Keratinocyte (primary cell): ENCODE data around the gene SLC5A7. TPM values are rescaled to one million over a fixed set of nuclear protein-coding genes. Genes with fewer than 3 reads are reported as not detected.

Source experiments
- DNase-seq: peaks from one replicate; pipeline ENCODE4 v3.0.0-alpha.2; 2011; ENCODE audit warnings: low read depth, missing footprints, low spot score
- FAIRE-seq: peaks from 2 replicates; lab custom pipeline; 2011; peaks lifted over from hg19 to GRCh38; lab: Jason Lieb, UNC
- H2AFZ ChIP-seq: 2 replicates; pipeline ENCODE4 v1.6.0; 2012; ENCODE audit warnings: low read length, control low read depth, inconsistent platforms; ENCODE audit not compliant: control insufficient read depth
- H3K27ac ChIP-seq: 2 replicates; pipeline ENCODE4 v1.5.1; 2011; ENCODE audit warnings: low read length; ENCODE audit not compliant: control insufficient read depth, insufficient read depth
- H3K27me3 ChIP-seq: 3 replicates; pipeline ENCODE4 v1.6.0; 2011; ENCODE audit warnings: low read length; ENCODE audit not compliant: control insufficient read depth, insufficient read depth; ENCODE audit errors: extremely low read depth
- H3K36me3 ChIP-seq, 2 experiments: 2 replicates in 1 of 2; 3 replicates in 1 of 2; pipeline ENCODE4 v1.5.1; 2011; ENCODE audit warnings: low read length in 2 of 2, mild to moderate bottlenecking in 1 of 2; ENCODE audit not compliant: control insufficient read depth in 2 of 2, insufficient read depth in 2 of 2; ENCODE audit errors: extremely low read depth in 1 of 2
- H3K4me1 ChIP-seq: 3 replicates; pipeline ENCODE4 v1.5.1; 2011; ENCODE audit warnings: low read length; ENCODE audit not compliant: control insufficient read depth, insufficient read depth; ENCODE audit errors: extremely low read depth
- H3K4me2 ChIP-seq: 3 replicates; pipeline ENCODE4 v1.6.0; 2011; ENCODE audit warnings: low read depth, low read length; ENCODE audit not compliant: control insufficient read depth, insufficient read depth; ENCODE audit errors: extremely low read depth
- H3K4me3 ChIP-seq, 3 experiments: fragments of 200-600 bp in 1 of 3; sonication (generic) in 1 of 3; 2 replicates in 2 of 3; 3 replicates in 1 of 3; pipeline ENCODE4 v1.5.1; 2011 to 2016; ENCODE audit warnings: low read length in 3 of 3, mild to moderate bottlenecking in 3 of 3, control low read depth in 2 of 3, inconsistent platforms in 1 of 3, low read depth in 1 of 3, mixed read lengths in 1 of 3, mixed run types in 1 of 3, moderate library complexity in 1 of 3; ENCODE audit not compliant: control insufficient read depth in 2 of 3, insufficient read depth in 2 of 3; ENCODE audit errors: extremely low read depth in 1 of 3
- H3K79me2 ChIP-seq: 2 replicates; pipeline ENCODE4 v1.6.0; 2012; ENCODE audit warnings: low read length; ENCODE audit not compliant: control insufficient read depth, insufficient read depth
- H3K9ac ChIP-seq: 3 replicates; pipeline ENCODE4 v1.6.0; 2011; ENCODE audit warnings: low read length; ENCODE audit not compliant: control insufficient read depth, insufficient read depth; ENCODE audit errors: extremely low read depth
- H3K9me1 ChIP-seq: 3 replicates; pipeline ENCODE4 v1.6.0; 2011; ENCODE audit warnings: low read length; ENCODE audit not compliant: control insufficient read depth, insufficient read depth; ENCODE audit errors: extremely low read depth
- H3K9me3 ChIP-seq: 2 replicates; pipeline ENCODE4 v1.5.1; 2012; ENCODE audit warnings: low read depth, low read length; ENCODE audit not compliant: control insufficient read depth
- H4K20me1 ChIP-seq: 3 replicates; pipeline ENCODE4 v1.6.0; 2011; ENCODE audit warnings: low read length; ENCODE audit not compliant: control insufficient read depth, insufficient read depth; ENCODE audit errors: extremely low read depth
- EZH2 ChIP-seq: IDR thresholded peaks from one replicate; pipeline ENCODE4 v1.6.1; 2012; ENCODE audit warnings: inconsistent platforms, mild to moderate bottlenecking, low read length, moderate library complexity
- dilution Hi-C: fragments of 300-500 bp; cut with MboI; formaldehyde crosslinking; loops from one replicate; pipeline ENCODE4 v1.7.0; 2020; ENCODE audit warnings: low sequenced_read_pairs; ENCODE audit not compliant: extremely low pct_ligation_motif_present
- polyA plus RNA-seq, 5 experiments: library from polyadenylated mRNA; depleted of rRNA in 3 of 5; stranded (reverse) in 3 of 5; stranded (forward) in 1 of 5; unstranded in 1 of 5; fragments of >200 nt; gene quantifications; 1 replicate in 1 of 5; 2 replicates in 3 of 5; 3 replicates in 1 of 5; pipeline versions ENCODE4 v1.2.1 to v1.2.3, GENCODE V29; 2011 to 2012; ENCODE audit warnings: missing spikeins in 2 of 5, low read depth in 1 of 5, low replicate concordance in 1 of 5
- TF ChIP-seq, protein P1 (sequence below), 3 experiments: IDR thresholded peaks in 1 of 3; conservative IDR thresholded peaks in 1 of 3; optimal IDR thresholded peaks in 1 of 3; 2 replicates in 2 of 3; 3 replicates in 1 of 3; pipeline versions ENCODE3 to v1.5.1; 2011; ENCODE audit warnings: low read length in 3 of 3, mild to moderate bottlenecking in 3 of 3, moderate library complexity in 2 of 3, control low read depth in 1 of 3, inconsistent platforms in 1 of 3; ENCODE audit not compliant: insufficient read depth in 2 of 3; ENCODE audit errors: extremely low read depth in 1 of 3

SLC5A7 gene
- polyA plus RNA-seq, 1 donor (not counting 4 experiments of a cell fraction or from before 2014, with no cell fraction given), result not detected

DNA sequence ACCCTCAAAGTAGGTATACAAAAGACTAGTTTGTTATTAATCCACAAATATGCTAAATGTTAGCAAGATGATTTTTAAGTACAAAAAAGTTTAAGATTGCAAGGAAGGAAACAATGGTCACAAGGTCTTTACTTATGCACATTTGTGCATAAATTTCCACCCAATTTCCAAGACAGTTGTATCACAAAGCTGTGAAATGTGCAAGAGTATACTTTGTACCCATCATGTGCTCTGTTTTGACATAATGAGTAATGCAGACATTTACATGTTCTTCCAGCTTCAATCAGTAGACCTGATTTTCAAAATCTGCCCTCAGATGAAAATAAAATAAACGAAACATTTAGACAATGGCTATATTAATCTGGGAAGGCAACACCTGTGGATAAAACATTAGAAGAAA is 27.0 kb downstream of the SLC5A7 start:
- Histone ChIP-seq H3K27me3 (no peaks in the 10 kb centered on the region), H3K27ac (no peak overlapping the region), H3K4me2 (no peak overlapping the region), H3K79me2 (no peaks in the 10 kb centered on the region), H3K36me3 (no peaks in the 10 kb centered on the region), H3K9ac (no peak overlapping the region), H3K9me1 (no peaks in the 10 kb centered on the region), H3K4me3 (no peak overlapping the region), H4K20me1 (no peaks in the 10 kb centered on the region), H2AFZ (no peak overlapping the region), H3K9me3 (no peaks in the 10 kb centered on the region), H3K4me1 (no peaks in the 10 kb centered on the region)
- TF ChIP-seq, protein P1, sequence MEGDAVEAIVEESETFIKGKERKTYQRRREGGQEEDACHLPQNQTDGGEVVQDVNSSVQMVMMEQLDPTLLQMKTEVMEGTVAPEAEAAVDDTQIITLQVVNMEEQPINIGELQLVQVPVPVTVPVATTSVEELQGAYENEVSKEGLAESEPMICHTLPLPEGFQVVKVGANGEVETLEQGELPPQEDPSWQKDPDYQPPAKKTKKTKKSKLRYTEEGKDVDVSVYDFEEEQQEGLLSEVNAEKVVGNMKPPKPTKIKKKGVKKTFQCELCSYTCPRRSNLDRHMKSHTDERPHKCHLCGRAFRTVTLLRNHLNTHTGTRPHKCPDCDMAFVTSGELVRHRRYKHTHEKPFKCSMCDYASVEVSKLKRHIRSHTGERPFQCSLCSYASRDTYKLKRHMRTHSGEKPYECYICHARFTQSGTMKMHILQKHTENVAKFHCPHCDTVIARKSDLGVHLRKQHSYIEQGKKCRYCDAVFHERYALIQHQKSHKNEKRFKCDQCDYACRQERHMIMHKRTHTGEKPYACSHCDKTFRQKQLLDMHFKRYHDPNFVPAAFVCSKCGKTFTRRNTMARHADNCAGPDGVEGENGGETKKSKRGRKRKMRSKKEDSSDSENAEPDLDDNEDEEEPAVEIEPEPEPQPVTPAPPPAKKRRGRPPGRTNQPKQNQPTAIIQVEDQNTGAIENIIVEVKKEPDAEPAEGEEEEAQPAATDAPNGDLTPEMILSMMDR (optimal IDR thresholded peaks at IDR 0.05 in 1 of 3, IDR thresholded peaks at IDR 0.05 in 1 of 3, conservative IDR thresholded peaks at IDR 0.05 in 1 of 3; ENCODE audit: extremely low read depth in 1 of 3, insufficient read depth in 2 of 3, low read length in 3 of 3), result no peak
- no peak for TF ChIP-seq EZH2
- FAIRE-seq, result no peak
- dilution Hi-C loops, result no loop called here
- DNase-seq, result no peak

DNA sequence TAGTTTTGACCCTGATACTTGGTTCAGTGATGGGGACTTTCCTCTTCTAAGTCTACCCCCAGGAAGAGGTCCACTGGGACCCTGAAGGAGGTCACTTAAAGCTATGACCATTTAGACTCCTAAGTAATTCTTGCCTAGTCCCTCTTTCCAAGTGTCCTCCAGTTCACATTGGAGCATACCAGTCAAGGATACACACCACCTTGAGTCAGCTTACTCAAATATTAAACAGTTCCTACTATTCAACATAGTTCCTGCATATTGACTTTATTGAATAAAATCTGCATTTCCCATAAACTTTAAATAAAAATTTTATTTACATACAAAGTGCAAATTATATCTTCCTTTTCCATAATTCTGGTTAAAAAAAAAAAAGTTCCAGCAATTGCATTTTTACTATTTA is 36.3 kb downstream of the SLC5A7 start:
- DNase-seq, result no peak
- Histone ChIP-seq H4K20me1 (no peaks in the 10 kb centered on the region), H3K27ac (no peak overlapping the region), H3K4me3 (no peak overlapping the region), H3K4me1 (no peaks in the 10 kb centered on the region), H3K4me2 (no peak overlapping the region), H3K36me3 (no peaks in the 10 kb centered on the region), H3K9ac (no peak overlapping the region), H3K9me1 (no peaks in the 10 kb centered on the region), H3K79me2 (no peaks in the 10 kb centered on the region), H2AFZ (no peak overlapping the region), H3K27me3 (no peaks in the 10 kb centered on the region), H3K9me3 (no peaks in the 10 kb centered on the region)
- no peak for FAIRE-seq
- dilution Hi-C loops, result no loop called here
- no peak for TF ChIP-seq EZH2
- TF ChIP-seq, protein P1 (optimal IDR thresholded peaks at IDR 0.05 in 1 of 3, IDR thresholded peaks at IDR 0.05 in 1 of 3, conservative IDR thresholded peaks at IDR 0.05 in 1 of 3; ENCODE audit: extremely low read depth in 1 of 3, insufficient read depth in 2 of 3, low read length in 3 of 3), result no peak
